ENCODE measurements around the gene PLXNA4. TPM values are rescaled to one million over a fixed set of nuclear protein-coding genes. Genes with fewer than 3 reads are reported as not detected.

PLXNA4 gene
- total RNA-seq, 1 donor from 2014 or later = 0.38 TPM

- no peak for ATAC-seq
- no peak for DNase-seq (ENCODE audit: low spot score)
Observed at GRCh38 chr7:132592936-132593335, 16.7 kb upstream of the PLXNA4 start.

GRCh38 chr7:132592231-132592920 is 16.1 kb upstream of the PLXNA4 start:
- ATAC-seq = no peak
- no peak for DNase-seq (ENCODE audit: low spot score)

GRCh38 chr7:132590162-132590561 is 13.9 kb upstream of the PLXNA4 start:
- no peak for ATAC-seq

GRCh38 chr7:132588596-132588995 is 12.3 kb upstream of the PLXNA4 start:
- DNase-seq (ENCODE audit: low spot score) (no peak), ATAC-seq (no peak)

More at GRCh38 chr7:132590162-132590561, 13.9 kb upstream of the PLXNA4 start:
- DNase-seq (ENCODE audit: low spot score) = no peak

- DNase-seq (ENCODE audit: low spot score) (no peak), ATAC-seq (no peak)
Observed at GRCh38 chr7:132584796-132585494, 8.7 kb upstream of the PLXNA4 start.

GRCh38 chr7:132581431-132581830 is 5.2 kb upstream of the PLXNA4 start:
- ATAC-seq (no peak), DNase-seq (ENCODE audit: low spot score) (no peak)

GRCh38 chr7:132580717-132581285 is 4.5 kb upstream of the PLXNA4 start:
- peak; percentile 80 for DNase-seq (ENCODE audit: low spot score)
- ATAC-seq = peak; percentile 91

- DNase-seq (ENCODE audit: low spot score) (no peak), ATAC-seq (no peak)
Observed at GRCh38 chr7:132580277-132580676, 4.0 kb upstream of the PLXNA4 start.

GRCh38 chr7:132579260-132579899 is 3.1 kb upstream of the PLXNA4 start:
- no peak for ATAC-seq

GRCh38 chr7:132578826-132579225 is 2.6 kb upstream of the PLXNA4 start:
- ATAC-seq (no peak), DNase-seq (ENCODE audit: low spot score) (no peak)

More at GRCh38 chr7:132579260-132579899, 3.1 kb upstream of the PLXNA4 start:
- DNase-seq (ENCODE audit: low spot score) = no peak

- ATAC-seq = no peak
- no peak for DNase-seq (ENCODE audit: low spot score)
Observed at GRCh38 chr7:132578050-132578370, 1.7 kb upstream of the PLXNA4 start.

- DNase-seq (ENCODE audit: low spot score) = peak; percentile 52
- ATAC-seq = peak; percentile 48
Observed at GRCh38 chr7:132577206-132578049, 1.2 kb upstream of the PLXNA4 start.

- DNase-seq (ENCODE audit: low spot score) (no peak), ATAC-seq (no peak)
Observed at GRCh38 chr7:132576721-132577085, 433 bp upstream of the PLXNA4 start.

- ATAC-seq (peak; percentile 70), DNase-seq (ENCODE audit: low spot score) (no peak)
Observed at GRCh38 chr7:132575419-132575981, 770 bp downstream of the PLXNA4 start.

GRCh38 chr7:132574223-132574622 is 2.0 kb downstream of the PLXNA4 start:
- no peak for ATAC-seq
- DNase-seq (ENCODE audit: low spot score) = no peak

- no peak for ATAC-seq
- DNase-seq (ENCODE audit: low spot score) = no peak
Observed at GRCh38 chr7:132573251-132573955, 2.9 kb downstream of the PLXNA4 start.

- ATAC-seq (no peak), DNase-seq (ENCODE audit: low spot score) (no peak)
Observed at GRCh38 chr7:132572526-132572925, 3.7 kb downstream of the PLXNA4 start.

GRCh38 chr7:132571970-132572369 is 4.3 kb downstream of the PLXNA4 start:
- no peak for ATAC-seq
- DNase-seq (ENCODE audit: low spot score) = no peak

- DNase-seq (ENCODE audit: low spot score) = no peak
- no peak for ATAC-seq
Observed at GRCh38 chr7:132569884-132570614, 6.2 kb downstream of the PLXNA4 start.
